WTC11 (cell line): ENCODE data around the gene CHRNG. TPM values are rescaled to one million over a fixed set of nuclear protein-coding genes. Genes with fewer than 3 reads are reported as not detected.

Source experiments
- ATAC-seq: fragments of 200-7000 bp; cut with Tn5 transposase; 2 replicates; pipeline ENCODE4 v1.10.0; 2021; ENCODE audit warnings: mild to moderate bottlenecking, moderate library complexity
- CTCF ChIA-PET: fragments of 300-600 bp; sonication (Branson Sonifier 250); formaldehyde crosslinking; loops from one replicate; lab custom pipeline; 2021; ENCODE audit warnings: antibody characterized with exemption; lab: Charles Lee
- POLR2A ChIA-PET: fragments of 350-600 bp; sonication (Branson Sonifier 250); formaldehyde crosslinking; loops from one replicate; lab custom pipeline; 2021; ENCODE audit warnings: antibody characterized with exemption; lab: Charles Lee
- DNase-seq: peaks from one replicate; pipeline ENCODE4 v3.0.0; 2021; ENCODE audit warnings: low spot score
- H3K27ac Mint-ChIP-seq: 2 replicates; pipeline ENCODE4 v1.8.0; 2021; ENCODE audit warnings: mixed read lengths
- H3K27me3 Mint-ChIP-seq: 2 replicates; pipeline ENCODE4 v1.8.0; 2021; ENCODE audit warnings: low read depth, mild to moderate bottlenecking, moderate library complexity, mixed read lengths
- H3K36me3 Mint-ChIP-seq: 2 replicates; pipeline ENCODE4 v1.8.0; 2021; ENCODE audit warnings: mixed read lengths
- H3K4me1 Mint-ChIP-seq: 2 replicates; pipeline ENCODE4 v1.8.0; 2022; ENCODE audit warnings: mixed read lengths
- H3K4me3 Mint-ChIP-seq: 2 replicates; pipeline ENCODE4 v1.8.0; 2021; ENCODE audit warnings: mild to moderate bottlenecking, moderate library complexity, mixed read lengths
- H3K9me3 Mint-ChIP-seq: 2 replicates; pipeline ENCODE4 v1.8.0; 2021; ENCODE audit warnings: mixed read lengths
- FOXK1 ChIP-seq: sonication (generic); formaldehyde crosslinking; IDR thresholded peaks from 2 replicates; pipeline ENCODE4 v1.8.0; 2022; ENCODE audit warnings: mild to moderate bottlenecking, moderate library complexity, missing genetic modification reagents
- GABPB1 ChIP-seq: sonication (generic); formaldehyde crosslinking; IDR thresholded peaks from 2 replicates; pipeline ENCODE4 v1.8.1; 2023; ENCODE audit warnings: mild to moderate bottlenecking, missing genetic modification reagents
- GTF2I ChIP-seq: fragments of 250-450 bp; sonication (Bioruptor Pico); conservative IDR thresholded peaks from 2 replicates; pipeline ENCODE4 v1.4.0; 2021; ENCODE audit warnings: mild to moderate bottlenecking
- MXD4 ChIP-seq: fragments of 250-450 bp; sonication (Bioruptor Pico); IDR thresholded peaks from 2 replicates; pipeline ENCODE4 v1.8.0; 2021; ENCODE audit warnings: mild to moderate bottlenecking, moderate library complexity, borderline replicate concordance
- NFATC4 ChIP-seq: fragments of 250-450 bp; sonication (Bioruptor Pico); IDR thresholded peaks from 2 replicates; pipeline ENCODE4 v1.9.0; 2021; ENCODE audit warnings: mild to moderate bottlenecking
- NFE2L1 ChIP-seq: sonication (generic); formaldehyde crosslinking; IDR thresholded peaks from 2 replicates; pipeline ENCODE4 v1.8.1; 2023; ENCODE audit warnings: missing genetic modification reagents
- SOX15 ChIP-seq: fragments of 250-450 bp; sonication (Bioruptor Pico); IDR thresholded peaks from 2 replicates; pipeline ENCODE4 v1.9.0; 2021; ENCODE audit warnings: mild to moderate bottlenecking
- ZNF138 ChIP-seq: sonication (generic); formaldehyde crosslinking; conservative IDR thresholded peaks from 2 replicates; pipeline ENCODE4 v1.8.1; 2022; ENCODE audit warnings: mild to moderate bottlenecking, moderate library complexity, missing genetic modification reagents
- ZNF219 ChIP-seq: sonication (generic); formaldehyde crosslinking; IDR thresholded peaks from 2 replicates; pipeline ENCODE4 v1.8.0; 2023; ENCODE audit warnings: missing genetic modification reagents, mild to moderate bottlenecking, borderline replicate concordance
- ZNF317 ChIP-seq: sonication (generic); formaldehyde crosslinking; IDR thresholded peaks from 2 replicates; pipeline ENCODE4 v1.8.1; 2023; ENCODE audit warnings: low read depth, mild to moderate bottlenecking, moderate library complexity, missing genetic modification reagents, borderline replicate concordance
- ZNF396 ChIP-seq: fragments of 250-450 bp; sonication (Bioruptor Pico); IDR thresholded peaks from 2 replicates; pipeline ENCODE4 v1.8.0; 2021; ENCODE audit warnings: mild to moderate bottlenecking, moderate library complexity, borderline replicate concordance
- total RNA-seq: library from RNA; stranded (reverse); gene quantifications from 3 replicates; pipeline ENCODE4 v1.2.3, GENCODE V29; 2021
- TF ChIP-seq, protein P1 (sequence below): fragments of 250-450 bp; sonication (Bioruptor Pico); IDR thresholded peaks from 2 replicates; pipeline ENCODE4 v1.9.0; 2021; ENCODE audit warnings: mild to moderate bottlenecking, borderline replicate concordance
- TF ChIP-seq, protein P2 (sequence below): sonication (generic); formaldehyde crosslinking; IDR thresholded peaks from 2 replicates; pipeline ENCODE4 v1.8.1; 2023; ENCODE audit warnings: mild to moderate bottlenecking, missing genetic modification reagents, borderline replicate concordance
- TF ChIP-seq, protein P3 (sequence below): fragments of 250-450 bp; sonication (Bioruptor Pico); IDR thresholded peaks from 2 replicates; pipeline ENCODE4 v1.9.0; 2021; ENCODE audit warnings: mild to moderate bottlenecking
- TF ChIP-seq, protein P4 (sequence below): fragments of 250-450 bp; sonication (Bioruptor Pico); IDR thresholded peaks from 2 replicates; pipeline ENCODE4 v1.8.0; 2021; ENCODE audit warnings: mild to moderate bottlenecking
- TF ChIP-seq, protein P5 (sequence below): sonication (generic); formaldehyde crosslinking; IDR thresholded peaks from 2 replicates; pipeline ENCODE4 v1.8.1; 2023; ENCODE audit warnings: mild to moderate bottlenecking, missing genetic modification reagents, moderate library complexity
- TF ChIP-seq, protein P6 (sequence below): sonication (generic); formaldehyde crosslinking; IDR thresholded peaks from 2 replicates; pipeline ENCODE4 v1.8.0; 2022; ENCODE audit warnings: mild to moderate bottlenecking, missing genetic modification reagents
- TF ChIP-seq, protein P7 (sequence below): sonication (generic); formaldehyde crosslinking; IDR thresholded peaks from 2 replicates; pipeline ENCODE4 v1.8.1; 2022; ENCODE audit warnings: mild to moderate bottlenecking, missing genetic modification reagents, moderate library complexity, borderline replicate concordance
- TF ChIP-seq, protein P8 (sequence below): sonication (generic); formaldehyde crosslinking; conservative IDR thresholded peaks from 2 replicates; pipeline ENCODE4 v1.8.1; 2022; ENCODE audit warnings: mild to moderate bottlenecking, missing genetic modification reagents
- TF ChIP-seq, protein P9 (sequence below): sonication (generic); formaldehyde crosslinking; IDR thresholded peaks from 2 replicates; pipeline ENCODE4 v1.8.0; 2023; ENCODE audit warnings: missing genetic modification reagents

The CHRNG gene
- total RNA-seq, 1 experiment from 2014 or later = 0.20 TPM

DNA sequence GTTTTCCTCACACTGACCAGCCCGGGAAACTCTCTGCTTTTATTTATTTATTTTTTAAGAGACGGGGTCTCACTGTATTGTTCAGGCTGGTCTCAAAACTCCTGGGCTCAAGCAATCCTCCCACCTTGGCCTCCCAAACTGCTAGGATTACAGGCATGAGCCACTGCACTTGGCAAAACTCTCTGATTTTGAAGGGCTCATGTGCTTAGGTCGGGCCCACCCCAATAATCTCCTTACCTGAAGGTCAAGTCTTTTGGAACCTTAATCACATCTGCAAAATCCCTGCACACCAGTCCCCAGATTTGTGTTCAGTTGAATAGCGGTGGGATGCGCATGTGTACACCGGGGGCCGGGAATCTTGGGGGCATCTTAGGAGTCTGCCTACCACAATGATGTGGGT lies 44.2 kb upstream of the CHRNG start (continued):
- no peak for TF ChIP-seq NFATC4 (CRISPR knock-in tag)
- no peak for TF ChIP-seq FOXK1 (CRISPR knock-in tag)
- TF ChIP-seq, protein P1, sequence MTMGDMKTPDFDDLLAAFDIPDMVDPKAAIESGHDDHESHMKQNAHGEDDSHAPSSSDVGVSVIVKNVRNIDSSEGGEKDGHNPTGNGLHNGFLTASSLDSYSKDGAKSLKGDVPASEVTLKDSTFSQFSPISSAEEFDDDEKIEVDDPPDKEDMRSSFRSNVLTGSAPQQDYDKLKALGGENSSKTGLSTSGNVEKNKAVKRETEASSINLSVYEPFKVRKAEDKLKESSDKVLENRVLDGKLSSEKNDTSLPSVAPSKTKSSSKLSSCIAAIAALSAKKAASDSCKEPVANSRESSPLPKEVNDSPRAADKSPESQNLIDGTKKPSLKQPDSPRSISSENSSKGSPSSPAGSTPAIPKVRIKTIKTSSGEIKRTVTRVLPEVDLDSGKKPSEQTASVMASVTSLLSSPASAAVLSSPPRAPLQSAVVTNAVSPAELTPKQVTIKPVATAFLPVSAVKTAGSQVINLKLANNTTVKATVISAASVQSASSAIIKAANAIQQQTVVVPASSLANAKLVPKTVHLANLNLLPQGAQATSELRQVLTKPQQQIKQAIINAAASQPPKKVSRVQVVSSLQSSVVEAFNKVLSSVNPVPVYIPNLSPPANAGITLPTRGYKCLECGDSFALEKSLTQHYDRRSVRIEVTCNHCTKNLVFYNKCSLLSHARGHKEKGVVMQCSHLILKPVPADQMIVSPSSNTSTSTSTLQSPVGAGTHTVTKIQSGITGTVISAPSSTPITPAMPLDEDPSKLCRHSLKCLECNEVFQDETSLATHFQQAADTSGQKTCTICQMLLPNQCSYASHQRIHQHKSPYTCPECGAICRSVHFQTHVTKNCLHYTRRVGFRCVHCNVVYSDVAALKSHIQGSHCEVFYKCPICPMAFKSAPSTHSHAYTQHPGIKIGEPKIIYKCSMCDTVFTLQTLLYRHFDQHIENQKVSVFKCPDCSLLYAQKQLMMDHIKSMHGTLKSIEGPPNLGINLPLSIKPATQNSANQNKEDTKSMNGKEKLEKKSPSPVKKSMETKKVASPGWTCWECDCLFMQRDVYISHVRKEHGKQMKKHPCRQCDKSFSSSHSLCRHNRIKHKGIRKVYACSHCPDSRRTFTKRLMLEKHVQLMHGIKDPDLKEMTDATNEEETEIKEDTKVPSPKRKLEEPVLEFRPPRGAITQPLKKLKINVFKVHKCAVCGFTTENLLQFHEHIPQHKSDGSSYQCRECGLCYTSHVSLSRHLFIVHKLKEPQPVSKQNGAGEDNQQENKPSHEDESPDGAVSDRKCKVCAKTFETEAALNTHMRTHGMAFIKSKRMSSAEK (CRISPR knock-in tag) = no peak
- TF ChIP-seq ZNF138 (CRISPR knock-in tag) = no peak
- TF ChIP-seq, protein P2, sequence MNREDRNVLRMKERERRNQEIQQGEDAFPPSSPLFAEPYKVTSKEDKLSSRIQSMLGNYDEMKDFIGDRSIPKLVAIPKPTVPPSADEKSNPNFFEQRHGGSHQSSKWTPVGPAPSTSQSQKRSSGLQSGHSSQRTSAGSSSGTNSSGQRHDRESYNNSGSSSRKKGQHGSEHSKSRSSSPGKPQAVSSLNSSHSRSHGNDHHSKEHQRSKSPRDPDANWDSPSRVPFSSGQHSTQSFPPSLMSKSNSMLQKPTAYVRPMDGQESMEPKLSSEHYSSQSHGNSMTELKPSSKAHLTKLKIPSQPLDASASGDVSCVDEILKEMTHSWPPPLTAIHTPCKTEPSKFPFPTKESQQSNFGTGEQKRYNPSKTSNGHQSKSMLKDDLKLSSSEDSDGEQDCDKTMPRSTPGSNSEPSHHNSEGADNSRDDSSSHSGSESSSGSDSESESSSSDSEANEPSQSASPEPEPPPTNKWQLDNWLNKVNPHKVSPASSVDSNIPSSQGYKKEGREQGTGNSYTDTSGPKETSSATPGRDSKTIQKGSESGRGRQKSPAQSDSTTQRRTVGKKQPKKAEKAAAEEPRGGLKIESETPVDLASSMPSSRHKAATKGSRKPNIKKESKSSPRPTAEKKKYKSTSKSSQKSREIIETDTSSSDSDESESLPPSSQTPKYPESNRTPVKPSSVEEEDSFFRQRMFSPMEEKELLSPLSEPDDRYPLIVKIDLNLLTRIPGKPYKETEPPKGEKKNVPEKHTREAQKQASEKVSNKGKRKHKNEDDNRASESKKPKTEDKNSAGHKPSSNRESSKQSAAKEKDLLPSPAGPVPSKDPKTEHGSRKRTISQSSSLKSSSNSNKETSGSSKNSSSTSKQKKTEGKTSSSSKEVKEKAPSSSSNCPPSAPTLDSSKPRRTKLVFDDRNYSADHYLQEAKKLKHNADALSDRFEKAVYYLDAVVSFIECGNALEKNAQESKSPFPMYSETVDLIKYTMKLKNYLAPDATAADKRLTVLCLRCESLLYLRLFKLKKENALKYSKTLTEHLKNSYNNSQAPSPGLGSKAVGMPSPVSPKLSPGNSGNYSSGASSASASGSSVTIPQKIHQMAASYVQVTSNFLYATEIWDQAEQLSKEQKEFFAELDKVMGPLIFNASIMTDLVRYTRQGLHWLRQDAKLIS (CRISPR knock-in tag) = no peak
- TF ChIP-seq, protein P3, sequence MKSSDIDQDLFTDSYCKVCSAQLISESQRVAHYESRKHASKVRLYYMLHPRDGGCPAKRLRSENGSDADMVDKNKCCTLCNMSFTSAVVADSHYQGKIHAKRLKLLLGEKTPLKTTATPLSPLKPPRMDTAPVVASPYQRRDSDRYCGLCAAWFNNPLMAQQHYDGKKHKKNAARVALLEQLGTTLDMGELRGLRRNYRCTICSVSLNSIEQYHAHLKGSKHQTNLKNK (CRISPR knock-in tag) = no peak
- TF ChIP-seq, all 79 proteins: peak for 0

DNA sequence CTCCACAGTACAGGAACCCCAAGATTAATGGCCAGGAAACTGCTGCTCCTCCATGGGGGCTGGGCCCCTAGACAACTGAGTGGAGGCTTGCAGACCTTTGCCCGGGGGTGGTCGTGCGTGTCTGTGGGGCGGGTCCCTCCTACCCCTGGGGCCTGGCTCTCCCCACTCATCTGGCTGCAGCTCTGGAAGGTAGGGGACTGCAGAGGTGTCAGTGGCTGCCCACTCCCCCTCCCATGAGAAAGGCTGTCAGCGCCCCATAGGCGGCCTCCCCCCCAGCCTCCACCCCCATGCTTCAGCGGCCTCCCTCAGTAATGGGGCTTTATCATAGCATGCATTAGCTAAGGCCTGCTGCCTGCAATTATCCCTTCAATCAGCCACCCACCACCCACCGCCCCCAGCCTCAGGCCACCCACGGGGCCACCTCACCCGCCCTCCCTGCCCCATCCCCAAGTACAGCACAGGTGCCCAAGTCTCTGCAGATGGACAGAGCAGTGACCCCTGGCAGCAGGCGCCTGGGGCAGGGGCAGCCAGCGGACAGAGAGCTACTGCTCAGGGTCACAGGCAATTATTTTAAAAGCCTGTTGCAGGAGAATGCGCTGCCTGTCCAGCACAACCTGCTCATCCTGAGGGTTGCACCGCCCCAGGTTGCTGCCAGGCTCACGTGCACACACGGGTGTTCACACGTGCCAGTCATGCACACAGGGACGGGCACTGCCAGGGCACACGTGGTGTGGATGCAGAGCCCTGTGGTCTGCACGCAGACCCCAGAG lies 42.8 kb upstream of the CHRNG start:
- H3K4me3 Mint-ChIP-seq = no peak overlapping the region
- H3K27me3 Mint-ChIP-seq = peaks cover 8% of the 10 kb centered on the region; the same call in 1 of the 2 replicates
- peaks cover 7% of the 10 kb centered on the region for H3K4me1 Mint-ChIP-seq
- ATAC-seq (no peak), DNase-seq (no peak)
- H3K36me3 Mint-ChIP-seq = no peaks in the 10 kb centered on the region
- ChIA-PET CTCF (interaction anchor here (1.0 kb wide), 1 partner anchor 25 kb away, joined by 3 read pairs; no protein-coding TSS in a partner anchor), POLR2A (no interaction called here)
- no peak overlapping the region for H3K27ac Mint-ChIP-seq
- no peak for TF ChIP-seq ZNF396
- no peak for TF ChIP-seq GTF2I (CRISPR knock-in tag)
- no peak for TF ChIP-seq ZNF219
- TF ChIP-seq, protein P4, sequence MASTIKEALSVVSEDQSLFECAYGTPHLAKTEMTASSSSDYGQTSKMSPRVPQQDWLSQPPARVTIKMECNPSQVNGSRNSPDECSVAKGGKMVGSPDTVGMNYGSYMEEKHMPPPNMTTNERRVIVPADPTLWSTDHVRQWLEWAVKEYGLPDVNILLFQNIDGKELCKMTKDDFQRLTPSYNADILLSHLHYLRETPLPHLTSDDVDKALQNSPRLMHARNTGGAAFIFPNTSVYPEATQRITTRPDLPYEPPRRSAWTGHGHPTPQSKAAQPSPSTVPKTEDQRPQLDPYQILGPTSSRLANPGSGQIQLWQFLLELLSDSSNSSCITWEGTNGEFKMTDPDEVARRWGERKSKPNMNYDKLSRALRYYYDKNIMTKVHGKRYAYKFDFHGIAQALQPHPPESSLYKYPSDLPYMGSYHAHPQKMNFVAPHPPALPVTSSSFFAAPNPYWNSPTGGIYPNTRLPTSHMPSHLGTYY (CRISPR knock-in tag) = no peak
- TF ChIP-seq, protein P5, sequence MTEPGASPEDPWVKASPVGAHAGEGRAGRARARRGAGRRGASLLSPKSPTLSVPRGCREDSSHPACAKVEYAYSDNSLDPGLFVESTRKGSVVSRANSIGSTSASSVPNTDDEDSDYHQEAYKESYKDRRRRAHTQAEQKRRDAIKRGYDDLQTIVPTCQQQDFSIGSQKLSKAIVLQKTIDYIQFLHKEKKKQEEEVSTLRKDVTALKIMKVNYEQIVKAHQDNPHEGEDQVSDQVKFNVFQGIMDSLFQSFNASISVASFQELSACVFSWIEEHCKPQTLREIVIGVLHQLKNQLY = no peak
- no peak for TF ChIP-seq NFE2L1 (CRISPR knock-in tag)
- TF ChIP-seq, protein P6, sequence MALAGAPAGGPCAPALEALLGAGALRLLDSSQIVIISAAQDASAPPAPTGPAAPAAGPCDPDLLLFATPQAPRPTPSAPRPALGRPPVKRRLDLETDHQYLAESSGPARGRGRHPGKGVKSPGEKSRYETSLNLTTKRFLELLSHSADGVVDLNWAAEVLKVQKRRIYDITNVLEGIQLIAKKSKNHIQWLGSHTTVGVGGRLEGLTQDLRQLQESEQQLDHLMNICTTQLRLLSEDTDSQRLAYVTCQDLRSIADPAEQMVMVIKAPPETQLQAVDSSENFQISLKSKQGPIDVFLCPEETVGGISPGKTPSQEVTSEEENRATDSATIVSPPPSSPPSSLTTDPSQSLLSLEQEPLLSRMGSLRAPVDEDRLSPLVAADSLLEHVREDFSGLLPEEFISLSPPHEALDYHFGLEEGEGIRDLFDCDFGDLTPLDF (CRISPR knock-in tag) = no peak
- TF ChIP-seq, protein P7, sequence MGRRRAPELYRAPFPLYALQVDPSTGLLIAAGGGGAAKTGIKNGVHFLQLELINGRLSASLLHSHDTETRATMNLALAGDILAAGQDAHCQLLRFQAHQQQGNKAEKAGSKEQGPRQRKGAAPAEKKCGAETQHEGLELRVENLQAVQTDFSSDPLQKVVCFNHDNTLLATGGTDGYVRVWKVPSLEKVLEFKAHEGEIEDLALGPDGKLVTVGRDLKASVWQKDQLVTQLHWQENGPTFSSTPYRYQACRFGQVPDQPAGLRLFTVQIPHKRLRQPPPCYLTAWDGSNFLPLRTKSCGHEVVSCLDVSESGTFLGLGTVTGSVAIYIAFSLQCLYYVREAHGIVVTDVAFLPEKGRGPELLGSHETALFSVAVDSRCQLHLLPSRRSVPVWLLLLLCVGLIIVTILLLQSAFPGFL (CRISPR knock-in tag) = no peak
- no peak for TF ChIP-seq MXD4 (CRISPR knock-in tag)
- no peak for TF ChIP-seq GABPB1 (CRISPR knock-in tag)
- TF ChIP-seq, protein P8, sequence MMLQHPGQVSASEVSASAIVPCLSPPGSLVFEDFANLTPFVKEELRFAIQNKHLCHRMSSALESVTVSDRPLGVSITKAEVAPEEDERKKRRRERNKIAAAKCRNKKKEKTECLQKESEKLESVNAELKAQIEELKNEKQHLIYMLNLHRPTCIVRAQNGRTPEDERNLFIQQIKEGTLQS (CRISPR knock-in tag) = no peak
- no peak for TF ChIP-seq ZNF317 (CRISPR knock-in tag)
- TF ChIP-seq, protein P9, sequence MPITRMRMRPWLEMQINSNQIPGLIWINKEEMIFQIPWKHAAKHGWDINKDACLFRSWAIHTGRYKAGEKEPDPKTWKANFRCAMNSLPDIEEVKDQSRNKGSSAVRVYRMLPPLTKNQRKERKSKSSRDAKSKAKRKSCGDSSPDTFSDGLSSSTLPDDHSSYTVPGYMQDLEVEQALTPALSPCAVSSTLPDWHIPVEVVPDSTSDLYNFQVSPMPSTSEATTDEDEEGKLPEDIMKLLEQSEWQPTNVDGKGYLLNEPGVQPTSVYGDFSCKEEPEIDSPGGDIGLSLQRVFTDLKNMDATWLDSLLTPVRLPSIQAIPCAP (CRISPR knock-in tag) = no peak
- TF ChIP-seq SOX15 = no peak
- no peaks in the 10 kb centered on the region for H3K9me3 Mint-ChIP-seq
